HG02623 (cell line): ENCODE data around the gene CCDC167.

Source experiments
- ATAC-seq: cut with Tn5 transposase; IDR thresholded peaks from one replicate; pipeline ENCODE4 v1.9.1; 2021; ENCODE audit warnings: moderate library complexity; ENCODE audit not compliant: unreplicated experiment

The CCDC167 gene

GRCh38 chr6:37531026-37531425 lies 31.3 kb upstream of the CCDC167 start:
- ATAC-seq = no peak

- no peak for ATAC-seq
Measured at GRCh38 chr6:37530297-37530696, 30.6 kb upstream of the CCDC167 start.

GRCh38 chr6:37528541-37528940 lies 28.8 kb upstream of the CCDC167 start:
- no peak for ATAC-seq

- ATAC-seq = no peak
Measured at GRCh38 chr6:37525460-37526357, 26.0 kb upstream of the CCDC167 start.

- no peak for ATAC-seq
Measured at GRCh38 chr6:37524970-37525318, 25.3 kb upstream of the CCDC167 start.

- no peak for ATAC-seq
Measured at GRCh38 chr6:37524025-37524969, 24.6 kb upstream of the CCDC167 start.

- ATAC-seq = no peak
Measured at GRCh38 chr6:37523412-37523811, 23.7 kb upstream of the CCDC167 start.

GRCh38 chr6:37522836-37523235 lies 23.1 kb upstream of the CCDC167 start:
- ATAC-seq = no peak

GRCh38 chr6:37521674-37522073 lies 22.0 kb upstream of the CCDC167 start:
- no peak for ATAC-seq

GRCh38 chr6:37520926-37521325 lies 21.2 kb upstream of the CCDC167 start:
- ATAC-seq = no peak

- ATAC-seq = no peak
Measured at GRCh38 chr6:37519461-37519860, 19.8 kb upstream of the CCDC167 start.

- ATAC-seq = no peak
Measured at GRCh38 chr6:37518116-37518515, 18.4 kb upstream of the CCDC167 start.

- ATAC-seq = no peak
Measured at GRCh38 chr6:37517411-37517812, 17.7 kb upstream of the CCDC167 start.

GRCh38 chr6:37516920-37517405 lies 17.3 kb upstream of the CCDC167 start:
- no peak for ATAC-seq

GRCh38 chr6:37516076-37516919 lies 16.6 kb upstream of the CCDC167 start:
- no peak for ATAC-seq

- ATAC-seq = no peak
Measured at GRCh38 chr6:37515712-37516075, 16.0 kb upstream of the CCDC167 start.

GRCh38 chr6:37514837-37515236 lies 15.1 kb upstream of the CCDC167 start:
- no peak for ATAC-seq

GRCh38 chr6:37514321-37514771 lies 14.7 kb upstream of the CCDC167 start:
- ATAC-seq = no peak

- no peak for ATAC-seq
Measured at GRCh38 chr6:37513576-37513975, 13.9 kb upstream of the CCDC167 start.

GRCh38 chr6:37513155-37513554 lies 13.5 kb upstream of the CCDC167 start:
- no peak for ATAC-seq
